ENCODE data around the gene POPDC3. TPM values are rescaled to one million over a fixed set of nuclear protein-coding genes. Genes with fewer than 3 reads are reported as not detected.

Gene POPDC3
- total RNA-seq, 2 donors from 2014 or later, result not detected

DNA sequence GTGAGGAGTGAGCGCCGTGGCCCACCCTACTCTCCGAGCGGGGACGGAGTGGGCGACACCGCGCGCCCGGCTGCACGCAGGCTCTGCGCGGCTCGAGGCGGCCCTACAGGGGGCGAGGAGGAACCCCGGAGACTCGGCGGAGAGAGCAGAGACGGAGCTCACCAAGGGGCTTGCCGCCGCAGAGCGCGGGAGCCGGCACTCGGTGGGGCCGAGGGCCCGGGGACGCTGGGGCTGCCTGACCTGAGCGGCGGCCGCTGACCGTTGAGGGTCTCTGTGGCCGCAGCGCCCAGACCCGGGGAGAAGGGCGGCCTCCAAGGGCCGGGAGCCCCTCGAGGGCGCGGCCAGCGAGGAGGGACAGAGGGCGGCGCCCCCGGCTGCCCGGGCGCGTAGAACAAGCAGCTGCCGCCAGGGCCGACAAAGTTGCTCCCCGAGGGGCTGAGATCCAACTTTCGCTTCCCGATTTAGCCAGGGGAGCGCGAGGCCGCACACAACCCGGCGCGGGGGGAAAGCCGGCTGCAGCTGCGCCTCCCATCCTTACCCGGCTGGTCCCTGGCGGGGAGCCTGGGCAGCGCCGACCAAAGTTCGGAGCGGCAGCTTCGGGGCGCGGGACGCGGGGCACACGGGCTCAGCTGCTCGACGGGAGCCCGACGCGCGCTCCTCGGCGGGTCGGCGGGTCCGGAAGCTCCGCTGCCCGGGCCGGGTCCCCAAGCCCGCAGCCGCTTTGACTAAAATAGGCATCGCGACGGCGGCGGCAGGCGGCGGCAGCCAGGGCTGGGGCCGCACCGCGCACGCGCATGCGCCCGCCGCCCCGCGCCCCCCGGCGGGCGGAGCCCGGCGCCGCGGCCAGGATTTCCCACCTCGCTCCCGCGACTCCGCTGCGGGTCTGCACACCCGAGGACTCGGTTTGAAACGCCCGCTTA, 43.1 kb downstream of the POPDC3 start:
- peak overlapping the region in 1 of 4 donors; percentile 44 for H3K27ac ChIP-seq
- TF ChIP-seq, protein P1, sequence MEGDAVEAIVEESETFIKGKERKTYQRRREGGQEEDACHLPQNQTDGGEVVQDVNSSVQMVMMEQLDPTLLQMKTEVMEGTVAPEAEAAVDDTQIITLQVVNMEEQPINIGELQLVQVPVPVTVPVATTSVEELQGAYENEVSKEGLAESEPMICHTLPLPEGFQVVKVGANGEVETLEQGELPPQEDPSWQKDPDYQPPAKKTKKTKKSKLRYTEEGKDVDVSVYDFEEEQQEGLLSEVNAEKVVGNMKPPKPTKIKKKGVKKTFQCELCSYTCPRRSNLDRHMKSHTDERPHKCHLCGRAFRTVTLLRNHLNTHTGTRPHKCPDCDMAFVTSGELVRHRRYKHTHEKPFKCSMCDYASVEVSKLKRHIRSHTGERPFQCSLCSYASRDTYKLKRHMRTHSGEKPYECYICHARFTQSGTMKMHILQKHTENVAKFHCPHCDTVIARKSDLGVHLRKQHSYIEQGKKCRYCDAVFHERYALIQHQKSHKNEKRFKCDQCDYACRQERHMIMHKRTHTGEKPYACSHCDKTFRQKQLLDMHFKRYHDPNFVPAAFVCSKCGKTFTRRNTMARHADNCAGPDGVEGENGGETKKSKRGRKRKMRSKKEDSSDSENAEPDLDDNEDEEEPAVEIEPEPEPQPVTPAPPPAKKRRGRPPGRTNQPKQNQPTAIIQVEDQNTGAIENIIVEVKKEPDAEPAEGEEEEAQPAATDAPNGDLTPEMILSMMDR (IDR thresholded peaks at IDR 0.05), result peak in 3 of 7 experiments; percentile 12 to 18 (median 16)
- TF ChIP-seq POLR2A (IDR thresholded peaks at IDR 0.05), result no peak
- WGBS, 2 donors, result 1 to 7% methylated on average over 6 to 118 of the region's 122 CpGs
- no peaks in the 10 kb centered on the region for H3K36me3 ChIP-seq (replicated peaks in 1 of 2; ENCODE audit: insufficient read depth in 1 of 2, low read depth in 2 of 2)
- ATAC-seq, result peak; percentile 67
- H3K4me1 ChIP-seq, result peaks cover 9% of the 10 kb centered on the region
- H3K27me3 ChIP-seq, result peaks cover 0 to 7% of the 10 kb centered on the region in 2 donors
- H3K4me3 ChIP-seq, result peak overlapping the region; percentile 36 to 88
- intact Hi-C loops (cut with DNase I), result no loop called here
- peak; percentile 34 to 51 (median 38) for DNase-seq
- H3K9me3 ChIP-seq, result no peaks in the 10 kb centered on the region

DNA sequence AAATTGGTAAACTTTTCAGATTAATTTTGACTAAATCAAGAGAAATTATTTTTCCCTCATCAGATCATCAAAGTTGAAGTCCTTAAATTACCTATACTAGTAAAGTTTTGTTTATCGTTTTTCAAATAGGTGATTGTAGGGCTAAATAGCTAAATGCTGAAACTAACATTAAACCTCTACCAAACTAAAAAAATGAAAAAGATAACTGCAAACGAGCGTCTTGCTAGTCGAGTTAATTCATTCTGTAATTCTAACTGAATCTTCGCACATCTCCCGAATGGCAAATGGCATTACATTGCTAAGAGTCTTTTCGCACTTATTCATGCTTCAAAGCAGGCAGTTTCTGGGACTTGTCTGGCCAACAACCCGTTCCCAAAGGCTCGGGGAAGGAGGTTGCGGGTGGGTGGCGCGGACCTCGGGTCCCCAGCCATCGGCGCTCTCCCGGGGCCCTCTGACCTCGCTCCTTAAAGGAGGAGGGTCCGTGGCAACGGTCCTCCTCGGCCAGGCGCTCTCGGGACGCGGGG, 43.8 kb downstream of the POPDC3 start:
- WGBS, 2 donors, result 22 to 43% methylated on average over 14 to 24 of the region's 24 CpGs
- Histone ChIP-seq H3K27ac (no peak overlapping the region), H3K27me3 (peaks cover 0 to 7% of the 10 kb centered on the region in 2 donors), H3K4me1 (peaks cover 9% of the 10 kb centered on the region), H3K4me3 (peak overlapping the region; percentile 36 to 88), H3K36me3 (replicated peaks in 1 of 2; ENCODE audit: insufficient read depth in 1 of 2, low read depth in 2 of 2) (no peaks in the 10 kb centered on the region), H3K9me3 (no peaks in the 10 kb centered on the region)
- TF ChIP-seq POLR2A (IDR thresholded peaks at IDR 0.05), result no peak
- TF ChIP-seq, protein P1 (IDR thresholded peaks at IDR 0.05), result no peak
- intact Hi-C loops (cut with DNase I), result no loop called here
- ATAC-seq (no peak), DNase-seq (no peak)

DNA sequence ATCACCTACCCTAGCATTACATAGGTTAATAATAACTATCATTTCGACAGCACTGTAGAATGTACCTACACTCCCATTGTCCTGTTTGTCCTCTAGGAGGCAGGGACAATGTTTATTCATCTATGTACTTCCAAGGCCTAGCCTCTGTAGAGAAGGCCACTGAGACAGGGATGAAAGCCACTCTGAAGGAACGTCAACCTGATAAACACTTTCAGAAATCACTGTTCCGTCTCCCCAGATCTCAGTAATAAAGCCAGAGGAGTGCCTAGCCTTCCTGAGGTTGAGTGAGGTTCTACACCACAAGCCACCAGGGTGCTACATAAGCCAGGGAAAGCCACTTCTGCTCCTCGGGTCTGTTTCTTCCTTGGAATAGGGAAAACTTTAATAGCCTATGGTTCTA, 44.8 kb downstream of the POPDC3 start:
- no peak for DNase-seq
- ATAC-seq, result no peak
- Histone ChIP-seq H3K4me1 (peaks cover 9% of the 10 kb centered on the region), H3K9me3 (no peaks in the 10 kb centered on the region), H3K36me3 (replicated peaks in 1 of 2; ENCODE audit: insufficient read depth in 1 of 2, low read depth in 2 of 2) (no peaks in the 10 kb centered on the region), H3K27me3 (peaks cover 0 to 7% of the 10 kb centered on the region in 2 donors), H3K4me3 (no peak overlapping the region), H3K27ac (no peak overlapping the region)
- 73 to 82% methylated on average over 4 of the region's 4 CpGs for WGBS, 2 donors
- no peak for TF ChIP-seq POLR2A (IDR thresholded peaks at IDR 0.05)
- TF ChIP-seq, protein P1 (IDR thresholded peaks at IDR 0.05), result no peak
- intact Hi-C loops (cut with DNase I), result no loop called here

DNA sequence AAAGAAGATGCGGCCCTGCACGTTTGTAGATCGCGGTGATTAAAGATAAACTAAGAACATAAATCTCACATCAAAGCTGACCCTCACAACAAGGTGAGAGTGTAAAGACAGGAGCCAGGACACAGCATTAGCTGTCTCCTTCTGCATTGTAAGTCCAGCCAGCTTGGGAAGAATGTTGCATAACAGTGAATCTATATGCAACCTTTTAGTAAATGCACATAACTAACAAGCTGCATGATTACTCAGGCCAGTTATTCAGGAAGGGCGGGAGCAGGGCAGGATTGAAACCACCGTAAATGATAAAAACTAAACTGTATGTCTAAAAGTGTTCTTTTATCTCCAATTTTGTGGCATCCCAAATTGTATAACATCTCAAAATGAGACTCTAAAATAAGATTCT, 57.1 kb downstream of the POPDC3 start:
- intact Hi-C loops (cut with DNase I), result no loop called here
- Histone ChIP-seq H3K4me3 (no peak overlapping the region), H3K4me1 (no peaks in the 10 kb centered on the region), H3K9me3 (no peaks in the 10 kb centered on the region), H3K36me3 (replicated peaks in 1 of 2; ENCODE audit: insufficient read depth in 1 of 2, low read depth in 2 of 2) (no peaks in the 10 kb centered on the region), H3K27ac (no peak overlapping the region), H3K27me3 (no peaks in the 10 kb centered on the region)
- WGBS, 2 donors, result 57 to 61% methylated on average over 6 of the region's 6 CpGs
- no peak for ATAC-seq
- TF ChIP-seq, protein P1 (IDR thresholded peaks at IDR 0.05), result no peak
- TF ChIP-seq POLR2A (IDR thresholded peaks at IDR 0.05), result no peak
- no peak for DNase-seq

All from body of pancreas (tissue), 4 donors.